Activated T-cell treated with anti-CD3 and anti-CD28 coated beads, Interleukin-2, amount 50 U/mL, for 4 hours (primary cell): ENCODE data around the gene LOX. TPM values are rescaled to one million over a fixed set of nuclear protein-coding genes. Genes with fewer than 3 reads are reported as not detected.
A peak's percentile ranks its signal among the peaks of the same experiment; 100 is the strongest.

ENCODE experiments used
- ATAC-seq, 2 donors: fragments of 200-7000 bp; cut with Tn5 transposase; one replicate each; pipeline ENCODE4 v1.10.0; 2021
- DNase-seq: peaks from one replicate; pipeline ENCODE4 v3.0.0-alpha.2; 2020
- H3K27me3 Mint-ChIP-seq: one replicate; pipeline ENCODE4 v1.8.0; 2021; ENCODE audit warnings: low read depth, mixed read lengths
- H3K36me3 Mint-ChIP-seq: one replicate; pipeline ENCODE4 v1.8.0; 2022; ENCODE audit warnings: mixed read lengths; ENCODE audit not compliant: insufficient read depth
- H3K4me1 Mint-ChIP-seq: one replicate; pipeline ENCODE4 v1.8.0; 2021; ENCODE audit warnings: low read depth, mixed read lengths
- H3K4me3 Mint-ChIP-seq: one replicate; pipeline ENCODE4 v1.8.0; 2021; ENCODE audit warnings: mild to moderate bottlenecking, moderate library complexity, mixed read lengths
- H3K9me3 Mint-ChIP-seq: one replicate; pipeline ENCODE4 v1.8.0; 2021; ENCODE audit warnings: mixed read lengths
- total RNA-seq, 3 donors: library from RNA; stranded (reverse); gene quantifications; one replicate each; pipeline ENCODE4 v1.2.1, GENCODE V29; 2021

The LOX gene
- total RNA-seq, 3 donors from 2014 or later = 0.20 to 0.40 (median 0.27) TPM

- Mint-ChIP-seq H3K9me3 (no peaks in the 10 kb centered on the region), H3K4me1 (no peaks in the 10 kb centered on the region), H3K36me3 (no peaks in the 10 kb centered on the region), H3K4me3 (no peak overlapping the region), H3K27me3 (peaks cover 14% of the 10 kb centered on the region)
- ATAC-seq = no peak
- DNase-seq = no peak
Measured at GRCh38 chr5:122083535-122083934, 5.5 kb upstream of the LOX start.

- peaks cover 28% of the 10 kb centered on the region for H3K27me3 Mint-ChIP-seq
Measured at GRCh38 chr5:122081541-122081940, 3.5 kb upstream of the LOX start.

GRCh38 chr5:122077366-122078115 lies 518 bp downstream of the LOX start:
- H3K36me3 Mint-ChIP-seq = no peaks in the 10 kb centered on the region
- DNase-seq (no peak), ATAC-seq (peak; percentile 42 to 52)
- peaks cover 53% of the 10 kb centered on the region for H3K27me3 Mint-ChIP-seq
- H3K4me1 Mint-ChIP-seq = peaks cover 15% of the 10 kb centered on the region
- H3K4me3 Mint-ChIP-seq = peak overlapping the region; percentile 60
- H3K9me3 Mint-ChIP-seq = no peaks in the 10 kb centered on the region

More at GRCh38 chr5:122081541-122081940, 3.5 kb upstream of the LOX start:
- Mint-ChIP-seq H3K4me1 (peaks cover 13% of the 10 kb centered on the region), H3K4me3 (no peak overlapping the region), H3K9me3 (no peaks in the 10 kb centered on the region), H3K36me3 (no peaks in the 10 kb centered on the region)
- ATAC-seq (no peak), DNase-seq (no peak)

GRCh38 chr5:122076669-122077365 lies 1.2 kb downstream of the LOX start:
- peak; percentile 49 to 58 for ATAC-seq
- no peaks in the 10 kb centered on the region for H3K9me3 Mint-ChIP-seq
- no peaks in the 10 kb centered on the region for H3K36me3 Mint-ChIP-seq
- H3K27me3 Mint-ChIP-seq = peaks cover 53% of the 10 kb centered on the region
- DNase-seq = no peak
- H3K4me3 Mint-ChIP-seq = peak overlapping the region; percentile 60
- H3K4me1 Mint-ChIP-seq = peaks cover 15% of the 10 kb centered on the region

- no peak for ATAC-seq
- no peak for DNase-seq
- Mint-ChIP-seq H3K36me3 (no peaks in the 10 kb centered on the region), H3K9me3 (no peaks in the 10 kb centered on the region), H3K4me3 (no peak overlapping the region), H3K4me1 (peaks cover 15% of the 10 kb centered on the region), H3K27me3 (peaks cover 53% of the 10 kb centered on the region)
Measured at GRCh38 chr5:122076050-122076461, 2.0 kb downstream of the LOX start.

- no peak for DNase-seq
- peaks cover 42% of the 10 kb centered on the region for H3K27me3 Mint-ChIP-seq
- H3K4me1 Mint-ChIP-seq = peaks cover 15% of the 10 kb centered on the region
- no peak overlapping the region for H3K4me3 Mint-ChIP-seq
- H3K9me3 Mint-ChIP-seq = no peaks in the 10 kb centered on the region
- ATAC-seq = no peak
- no peaks in the 10 kb centered on the region for H3K36me3 Mint-ChIP-seq
Measured at GRCh38 chr5:122073864-122074263, 4.2 kb downstream of the LOX start.

GRCh38 chr5:122073018-122073417 lies 5.0 kb downstream of the LOX start:
- Mint-ChIP-seq H3K4me3 (no peak overlapping the region), H3K36me3 (no peaks in the 10 kb centered on the region)

GRCh38 chr5:122067390-122067789 lies 10.7 kb downstream of the LOX start:
- no peaks in the 10 kb centered on the region for H3K4me1 Mint-ChIP-seq

More at GRCh38 chr5:122073018-122073417, 5.0 kb downstream of the LOX start:
- peaks cover 35% of the 10 kb centered on the region for H3K27me3 Mint-ChIP-seq
- no peak for DNase-seq
- peaks cover 10% of the 10 kb centered on the region for H3K4me1 Mint-ChIP-seq
- H3K9me3 Mint-ChIP-seq = no peaks in the 10 kb centered on the region
- no peak for ATAC-seq

GRCh38 chr5:122064992-122065391 lies 13.1 kb downstream of the LOX start:
- DNase-seq (no peak), ATAC-seq (no peak)
- no peaks in the 10 kb centered on the region for H3K9me3 Mint-ChIP-seq
- H3K27me3 Mint-ChIP-seq = no peaks in the 10 kb centered on the region
- no peaks in the 10 kb centered on the region for H3K4me1 Mint-ChIP-seq
- no peak overlapping the region for H3K4me3 Mint-ChIP-seq
- H3K36me3 Mint-ChIP-seq = peaks cover 5% of the 10 kb centered on the region

More at GRCh38 chr5:122067390-122067789, 10.7 kb downstream of the LOX start:
- Mint-ChIP-seq H3K36me3 (peaks cover 5% of the 10 kb centered on the region), H3K4me3 (no peak overlapping the region), H3K27me3 (no peaks in the 10 kb centered on the region), H3K9me3 (no peaks in the 10 kb centered on the region)
- DNase-seq (no peak), ATAC-seq (no peak)

GRCh38 chr5:122063836-122064235 lies 14.2 kb downstream of the LOX start:
- H3K27me3 Mint-ChIP-seq = no peaks in the 10 kb centered on the region
- no peak for DNase-seq
- peaks cover 7% of the 10 kb centered on the region for H3K36me3 Mint-ChIP-seq
- no peak overlapping the region for H3K4me3 Mint-ChIP-seq
- no peak for ATAC-seq
- H3K9me3 Mint-ChIP-seq = no peaks in the 10 kb centered on the region
- H3K4me1 Mint-ChIP-seq = no peaks in the 10 kb centered on the region

- Mint-ChIP-seq H3K4me3 (no peak overlapping the region), H3K4me1 (no peaks in the 10 kb centered on the region), H3K27me3 (no peaks in the 10 kb centered on the region), H3K9me3 (no peaks in the 10 kb centered on the region), H3K36me3 (peaks cover 4% of the 10 kb centered on the region)
- DNase-seq (no peak), ATAC-seq (no peak)
Measured at GRCh38 chr5:122062205-122062604, 15.9 kb downstream of the LOX start.

- Mint-ChIP-seq H3K27me3 (no peaks in the 10 kb centered on the region), H3K36me3 (peaks cover 4% of the 10 kb centered on the region), H3K4me1 (no peaks in the 10 kb centered on the region), H3K4me3 (no peak overlapping the region), H3K9me3 (no peaks in the 10 kb centered on the region)
- ATAC-seq = no peak
- DNase-seq = no peak
Measured at GRCh38 chr5:122056913-122057312, 21.1 kb downstream of the LOX start.

- Mint-ChIP-seq H3K4me3 (no peak overlapping the region), H3K36me3 (peaks cover 8% of the 10 kb centered on the region), H3K9me3 (no peaks in the 10 kb centered on the region), H3K4me1 (no peaks in the 10 kb centered on the region), H3K27me3 (no peaks in the 10 kb centered on the region)
- ATAC-seq (no peak), DNase-seq (no peak)
Measured at GRCh38 chr5:122054266-122054665, 23.8 kb downstream of the LOX start.

GRCh38 chr5:122053181-122054109 lies 24.6 kb downstream of the LOX start:
- no peaks in the 10 kb centered on the region for H3K9me3 Mint-ChIP-seq
- ATAC-seq = no peak
- no peaks in the 10 kb centered on the region for H3K4me1 Mint-ChIP-seq
- H3K36me3 Mint-ChIP-seq = peaks cover 11% of the 10 kb centered on the region
- no peaks in the 10 kb centered on the region for H3K27me3 Mint-ChIP-seq
- DNase-seq = no peak
- H3K4me3 Mint-ChIP-seq = no peak overlapping the region
